Frontal cortex (tissue), 4 donors: Measurements from ENCODE around the gene CALD1. TPM values are rescaled to one million over a fixed set of nuclear protein-coding genes. Genes with fewer than 3 reads are reported as not detected.

ENCODE experiments used
- DNase-seq, 2 donors: peaks; one replicate each; pipeline ENCODE4 v3.0.0; 2012; ENCODE audit warnings: low spot score in 2 of 2
- FAIRE-seq: peaks from 2 replicates; lab custom pipeline; 2012; peaks lifted over from hg19 to GRCh38; lab: Jason Lieb, UNC
- total RNA-seq: library from RNA; depleted of rRNA; stranded (reverse); fragments of >200 nt; gene quantifications from one replicate; pipeline ENCODE4 v1.2.3, GENCODE V29; 2014
- donor health status: control.
- donor health status: control.
- donor health status: control.

The CALD1 gene
- total RNA-seq, 1 donor from 2014 or later, result 27.3 TPM

- no peak for FAIRE-seq
- no peak for DNase-seq
Measured at GRCh38 chr7:134818613-134819345, 39.3 kb downstream of the CALD1 start.

- DNase-seq (no peak), FAIRE-seq (no peak)
Measured at GRCh38 chr7:134819401-134819800, 40.0 kb downstream of the CALD1 start.

- FAIRE-seq (no peak), DNase-seq (no peak)
Measured at GRCh38 chr7:134820295-134820694, 40.9 kb downstream of the CALD1 start.

- no peak for FAIRE-seq
- DNase-seq, result no peak
Measured at GRCh38 chr7:134820778-134821177, 41.3 kb downstream of the CALD1 start.

GRCh38 chr7:134823400-134823799 lies 44.0 kb downstream of the CALD1 start:
- no peak for FAIRE-seq

GRCh38 chr7:134825666-134826065 lies 46.2 kb downstream of the CALD1 start:
- FAIRE-seq, result no peak

More at GRCh38 chr7:134823400-134823799, 44.0 kb downstream of the CALD1 start:
- DNase-seq, result no peak

GRCh38 chr7:134826105-134826504 lies 46.7 kb downstream of the CALD1 start:
- DNase-seq (no peak), FAIRE-seq (no peak)

More at GRCh38 chr7:134825666-134826065, 46.2 kb downstream of the CALD1 start:
- no peak for DNase-seq

GRCh38 chr7:134827436-134827835 lies 48.0 kb downstream of the CALD1 start:
- FAIRE-seq, result no peak
- no peak for DNase-seq

- DNase-seq, result no peak
Measured at GRCh38 chr7:134827889-134828288, 48.5 kb downstream of the CALD1 start.

GRCh38 chr7:134828361-134828760 lies 48.9 kb downstream of the CALD1 start:
- no peak for FAIRE-seq
- DNase-seq, result no peak

More at GRCh38 chr7:134827889-134828288, 48.5 kb downstream of the CALD1 start:
- FAIRE-seq, result no peak

- no peak for DNase-seq
- no peak for FAIRE-seq
Measured at GRCh38 chr7:134829380-134829986, 50.0 kb downstream of the CALD1 start.

- no peak for FAIRE-seq
- no peak for DNase-seq
Measured at GRCh38 chr7:134831862-134832261, 52.4 kb downstream of the CALD1 start.

- no peak for DNase-seq
- no peak for FAIRE-seq
Measured at GRCh38 chr7:134832367-134832766, 52.9 kb downstream of the CALD1 start.

GRCh38 chr7:134834689-134835462 lies 55.4 kb downstream of the CALD1 start:
- no peak for DNase-seq
- FAIRE-seq, result no peak

- no peak for FAIRE-seq
- no peak for DNase-seq
Measured at GRCh38 chr7:134835463-134835823, 56.0 kb downstream of the CALD1 start.

GRCh38 chr7:134836447-134836846 lies 57.0 kb downstream of the CALD1 start:
- FAIRE-seq (no peak), DNase-seq (no peak)

- FAIRE-seq, result no peak
- DNase-seq, result no peak
Measured at GRCh38 chr7:134839298-134839697, 59.9 kb downstream of the CALD1 start.

GRCh38 chr7:134842062-134842461 lies 62.6 kb downstream of the CALD1 start:
- peak; percentile 49 for FAIRE-seq
- DNase-seq, result no peak

- no peak for FAIRE-seq
- no peak for DNase-seq
Measured at GRCh38 chr7:134842886-134843430, 63.5 kb downstream of the CALD1 start.

- FAIRE-seq (no peak), DNase-seq (no peak)
Measured at GRCh38 chr7:134844200-134844599, 64.8 kb downstream of the CALD1 start.

- no peak for FAIRE-seq
- DNase-seq, result no peak
Measured at GRCh38 chr7:134845461-134845860, 66.0 kb downstream of the CALD1 start.
